HepG2 (cell line): ENCODE results near the gene TMEM39B. TPM values are rescaled to one million over a fixed set of nuclear protein-coding genes. Genes with fewer than 3 reads are reported as not detected.

Source experiments
- ATAC-seq: fragments of 200-7000 bp; cut with Tn5 transposase; 3 replicates; pipeline ENCODE4 v1.9.1; 2020; ENCODE audit warnings: mild to moderate bottlenecking, moderate library complexity
- BruUV-seq: library from RNA; stranded (reverse); fragments of 400-500 nt; replicated peaks from 2 replicates; lab custom pipeline; 2021; lab: Mats Ljungman, UMichigan
- CTCF ChIA-PET: fragments of 300-600 bp; formaldehyde crosslinking; extraction: SDS; loops from one replicate; lab custom pipeline; 2021; ENCODE audit warnings: low total read pairs, inconsistent platforms, low intra/inter-chr PET ratio; lab: Yijun Ruan, JAX
- POLR2A ChIA-PET: fragments of 350-600 bp; sonication (Branson Sonifier 250); formaldehyde crosslinking; loops from one replicate; lab custom pipeline; 2020; ENCODE audit warnings: antibody characterized with exemption, inconsistent platforms; lab: Yijun Ruan, JAX
- DNase-seq: peaks from one replicate; pipeline ENCODE4 v3.0.0-alpha.2; 2015; ENCODE audit warnings: low spot score
- FAIRE-seq: peaks from 3 replicates; lab custom pipeline; 2011; peaks lifted over from hg19 to GRCh38; lab: Jason Lieb, UNC
- H2AFZ ChIP-seq: one replicate; pipeline ENCODE4 v1.6.1; 2011; ENCODE audit warnings: low read length, inconsistent platforms
- H3K27ac ChIP-seq: fragments of 300-600 bp; 3 replicates; pipeline ENCODE4 v1.8.0; 2011; ENCODE audit warnings: mixed run types, mild to moderate bottlenecking, mixed read lengths, low read length, inconsistent platforms; ENCODE audit not compliant: insufficient read depth; ENCODE audit errors: extremely low read length
- H3K27me3 ChIP-seq, 2 experiments: fragments of 200-600 bp in 1 of 2; 2 replicates in 1 of 2; 3 replicates in 1 of 2; pipeline versions ENCODE4 v1.6.0 to v1.8.0; 2011; ENCODE audit warnings: low read length in 2 of 2, mild to moderate bottlenecking in 2 of 2, moderate library complexity in 2 of 2, inconsistent platforms in 1 of 2; ENCODE audit not compliant: insufficient read depth in 2 of 2, control insufficient read depth in 1 of 2
- H3K36me3 ChIP-seq, 2 experiments: fragments of 200-600 bp in 1 of 2; replicated peaks in 1 of 2; 2 replicates in 1 of 2; 3 replicates in 1 of 2; pipeline versions ENCODE4 v1.5.1 to v1.8.0; 2011; ENCODE audit warnings: low read length in 2 of 2, inconsistent platforms in 1 of 2; ENCODE audit not compliant: insufficient read depth in 2 of 2, control insufficient read depth in 1 of 2
- H3K4me1 ChIP-seq: 2 replicates; pipeline ENCODE4 v1.5.1; 2012; ENCODE audit warnings: low read length, inconsistent platforms; ENCODE audit not compliant: insufficient read depth
- H3K4me2 ChIP-seq: 2 replicates; pipeline ENCODE4 v1.6.0; 2011; ENCODE audit warnings: low read depth, low read length, inconsistent platforms
- H3K4me3 ChIP-seq, 3 experiments: fragments of 200-600 bp in 1 of 3; sonication (generic), shearing (Covaris generic) in 1 of 3; replicated peaks in 1 of 3; 2 replicates each; pipeline ENCODE4 v1.5.1; 2011 to 2016; ENCODE audit warnings: low read length in 3 of 3, inconsistent platforms in 2 of 3, low read depth in 2 of 3, mild to moderate bottlenecking in 2 of 3, control low read depth in 1 of 3, mixed read lengths in 1 of 3; ENCODE audit not compliant: insufficient read depth in 1 of 3
- H3K79me2 ChIP-seq: one replicate; pipeline ENCODE4 v1.6.1; 2011; ENCODE audit warnings: low read length, inconsistent platforms; ENCODE audit not compliant: insufficient read depth
- H3K9ac ChIP-seq: 2 replicates; pipeline ENCODE4 v1.6.0; 2011; ENCODE audit warnings: mild to moderate bottlenecking, low read depth, low read length, inconsistent platforms; ENCODE audit not compliant: insufficient read depth
- H3K9me3 ChIP-seq: 2 replicates; pipeline ENCODE4 v1.5.1; 2012; ENCODE audit warnings: mild to moderate bottlenecking, low read length
- H4K20me1 ChIP-seq: 2 replicates; pipeline ENCODE4 v1.6.0; 2011; ENCODE audit warnings: inconsistent platforms, mild to moderate bottlenecking, low read length, moderate library complexity; ENCODE audit not compliant: insufficient read depth
- AHR ChIP-seq: IDR thresholded peaks from 2 replicates; pipeline ENCODE4 v1.6.1; 2018; ENCODE audit warnings: missing genetic modification reagents, missing compliant biosample characterization
- ESRRA ChIP-seq: sonication (generic); formaldehyde crosslinking; IDR thresholded peaks from 2 replicates; pipeline ENCODE4 v1.5.1; 2020; ENCODE audit warnings: mild to moderate bottlenecking, low read depth, missing genetic modification reagents
- HIVEP1 ChIP-seq: sonication (generic); formaldehyde crosslinking; IDR thresholded peaks from 2 replicates; pipeline ENCODE4 v1.4.0; 2020; ENCODE audit warnings: mild to moderate bottlenecking, missing genetic modification reagents
- KDM1A ChIP-seq: IDR thresholded peaks from 2 replicates; pipeline ENCODE4 v1.6.1; 2016; ENCODE audit warnings: missing compliant biosample characterization
- MXD1 ChIP-seq: sonication (generic); formaldehyde crosslinking; IDR thresholded peaks from 2 replicates; pipeline ENCODE4 v1.4.0; 2020; ENCODE audit warnings: mild to moderate bottlenecking, missing genetic modification reagents
- NCOA1 ChIP-seq: sonication (generic); formaldehyde crosslinking; IDR thresholded peaks from 2 replicates; pipeline ENCODE4 v1.9.0; 2021; ENCODE audit warnings: missing genetic modification reagents
- PHF21A ChIP-seq: sonication (generic); formaldehyde crosslinking; IDR thresholded peaks from 2 replicates; pipeline ENCODE4 v1.5.0; 2020; ENCODE audit warnings: mild to moderate bottlenecking, missing genetic modification reagents
- TRAFD1 ChIP-seq: sonication (generic); formaldehyde crosslinking; IDR thresholded peaks from 2 replicates; pipeline ENCODE4 v1.5.1; 2020; ENCODE audit warnings: missing genetic modification reagents, mild to moderate bottlenecking, borderline replicate concordance
- ZBTB8A ChIP-seq: sonication (generic); formaldehyde crosslinking; IDR thresholded peaks from 2 replicates; pipeline ENCODE4 v1.4.0; 2020; ENCODE audit warnings: mild to moderate bottlenecking, low read depth, missing genetic modification reagents, borderline replicate concordance
- ZNF44 ChIP-seq: sonication (generic); formaldehyde crosslinking; IDR thresholded peaks from 2 replicates; pipeline ENCODE4 v1.5.1; 2020; ENCODE audit warnings: mild to moderate bottlenecking, missing genetic modification reagents
- ZNF547 ChIP-seq: sonication (generic); formaldehyde crosslinking; IDR thresholded peaks from 2 replicates; pipeline ENCODE4 v1.5.1; 2020; ENCODE audit warnings: mild to moderate bottlenecking, missing genetic modification reagents
- ZSCAN5A ChIP-seq: sonication (generic); formaldehyde crosslinking; IDR thresholded peaks from 2 replicates; pipeline ENCODE4 v1.8.0; 2022; ENCODE audit warnings: mild to moderate bottlenecking, missing genetic modification reagents, borderline replicate concordance
- whole genome bisulfite sequencing: methylation state at CpG from one replicate; pipeline ENCODE4 v1.1.6; 2017; ENCODE audit warnings: low lambda C conversion rate; 5-methylcytosine and 5-hydroxymethylcytosine counted together
- in situ Hi-C: cut with HindIII; loops from 2 replicates; pipeline ENCODE4 v1.10.0; 2017; ENCODE audit warnings: low pct_unique_long_range_greater_than_20kb; ENCODE audit not compliant: extremely low pct_ligation_motif_present
- intact Hi-C: fragments of 100-400 bp; cut with micrococcal nuclease; formaldehyde crosslinking; loops from one replicate; pipeline ENCODE4 v1.10.0; 2022; ENCODE audit not compliant: unreplicated experiment
- polyA plus RNA-seq, 8 experiments: library from polyadenylated mRNA; depleted of rRNA in 3 of 8; stranded (reverse) in 7 of 8; unstranded in 1 of 8; fragments of >200 nt; fragmentation: Illumina TruSeq in 4 of 8; extraction: Trizol in 4 of 8; gene quantifications; 2 replicates each; pipeline versions ENCODE4 v1.2.1 to v1.2.3, GENCODE V29; 2011 to 2016; ENCODE audit warnings: low read depth in 4 of 8, missing spikeins in 1 of 8, mixed read lengths in 1 of 8; ENCODE audit not compliant: insufficient read depth in 1 of 8
- total RNA-seq, 5 experiments: library from RNA; depleted of rRNA; stranded (reverse); fragments of >200 nt; fragmentation: Illumina TruSeq; extraction: Trizol; gene quantifications; 2 replicates each; pipeline ENCODE4 v1.2.3, GENCODE V29; 2016; ENCODE audit warnings: low read depth in 1 of 5

Gene TMEM39B
- total and polyA plus RNA-seq, 2 of the 13 experiments (the other 11 are each of a cell fraction or from before 2014, with no cell fraction given), result 4.9 to 10.4 TPM

- DNase-seq (no peak), FAIRE-seq (no peak), ATAC-seq (no peak)
- 99% methylated on average over 8 of the region's 8 CpGs for WGBS
- TF ChIP-seq PHF21A (no peak), ZNF44 (CRISPR knock-in tag) (no peak), ZBTB8A (CRISPR knock-in tag) (no peak), TRAFD1 (CRISPR knock-in tag) (no peak), ZNF547 (CRISPR knock-in tag) (no peak), AHR (no peak)
- Histone ChIP-seq H3K36me3 (peaks cover 4 to 5% of the 10 kb centered on the region in 2 experiments; a peak in 2 of 5 replicates), H3K27ac (no peak overlapping the region), H3K4me1 (peaks cover 20% of the 10 kb centered on the region), H2AFZ (no peak overlapping the region), H3K4me2 (no peak overlapping the region), H3K9me3 (no peaks in the 10 kb centered on the region), H3K79me2 (peaks cover 84% of the 10 kb centered on the region), H3K9ac (no peak overlapping the region), H4K20me1 (peaks cover 7% of the 10 kb centered on the region; the same call in 1 of the 2 replicates), H3K4me3 (no peak overlapping the region), H3K27me3 (no peaks in the 10 kb centered on the region)
- in situ Hi-C loops, result no loop called here
- ChIA-PET CTCF (no interaction called here), POLR2A (no interaction called here)
- intact Hi-C loops, result no loop called here
- BruUV-seq, result no TSS peak
Observed at GRCh38 chr1:32125313-32125712, 52.6 kb downstream of the TMEM39B start.

GRCh38 chr1:32126770-32127169 lies 54.0 kb downstream of the TMEM39B start:
- peaks cover 20% of the 10 kb centered on the region for H3K4me1 ChIP-seq
- H4K20me1 ChIP-seq, result peaks cover 7% of the 10 kb centered on the region; the same call in 1 of the 2 replicates
- POLR2A ChIA-PET, result no interaction called here
- in situ Hi-C loops, result no loop called here
- WGBS, result 95% methylated on average over 3 of the region's 3 CpGs
- H2AFZ ChIP-seq, result no peak overlapping the region
- no peaks in the 10 kb centered on the region for H3K27me3 ChIP-seq
- no peak overlapping the region for H3K9ac ChIP-seq
- CTCF ChIA-PET, result no interaction called here
- TF ChIP-seq HIVEP1 (CRISPR knock-in tag) (no peak), ESRRA (CRISPR knock-in tag) (no peak), ZSCAN5A (no peak), MXD1 (CRISPR knock-in tag) (no peak), KDM1A (CRISPR knock-in tag) (no peak), NCOA1 (CRISPR knock-in tag) (no peak)
- TF ChIP-seq, all 625 proteins: peak for 0
- H3K9me3 ChIP-seq, result no peaks in the 10 kb centered on the region
- intact Hi-C loops, result no loop called here
- no peak for FAIRE-seq
- peaks cover 84% of the 10 kb centered on the region for H3K79me2 ChIP-seq
- H3K36me3 ChIP-seq, result peaks cover 4 to 5% of the 10 kb centered on the region in 2 experiments; a peak in 3 of 5 replicates
- ATAC-seq, result no peak
- DNase-seq, result no peak
- no peak overlapping the region for H3K27ac ChIP-seq
- BruUV-seq, result no TSS peak
- no peak overlapping the region for H3K4me3 ChIP-seq
- no peak overlapping the region for H3K4me2 ChIP-seq
